Neutrophil (primary cell): ENCODE data around the gene CTNNA2.

Source experiments
- H3K27ac ChIP-seq: fragments of 200-600 bp; sonication (generic); 2 replicates; pipeline ENCODE4 v1.5.1; 2016; ENCODE audit warnings: mild to moderate bottlenecking, moderate library complexity
- H3K27me3 ChIP-seq: fragments of 200-600 bp; sonication (generic); 2 replicates; pipeline ENCODE4 v1.6.0; 2016; ENCODE audit warnings: mild to moderate bottlenecking
- H3K36me3 ChIP-seq: fragments of 200-600 bp; sonication (generic); 2 replicates; pipeline ENCODE4 v1.5.1; 2017
- H3K4me1 ChIP-seq, 2 experiments: fragments of 200-600 bp in 1 of 2; sonication (generic) in 1 of 2; 1 replicate in 1 of 2; 2 replicates in 1 of 2; pipeline versions ENCODE4 v1.5.1 to v1.6.1; 2013 to 2016; ENCODE audit warnings: low read depth in 1 of 2, low read length in 1 of 2, mild to moderate bottlenecking in 1 of 2, moderate library complexity in 1 of 2; ENCODE audit not compliant: control insufficient read depth in 1 of 2, insufficient read depth in 1 of 2
- H3K4me3 ChIP-seq, 2 experiments: fragments of 200-600 bp in 1 of 2; sonication (generic) in 1 of 2; 1 replicate in 1 of 2; 2 replicates in 1 of 2; pipeline ENCODE4 v1.5.1; 2013 to 2016; ENCODE audit warnings: low read depth in 1 of 2, low read length in 1 of 2, mild to moderate bottlenecking in 1 of 2, moderate library complexity in 1 of 2
- H3K9me3 ChIP-seq: fragments of 200-600 bp; sonication (generic); 2 replicates; pipeline ENCODE4 v1.5.1; 2016
- CTCF ChIP-seq: fragments of 200-600 bp; sonication (generic); IDR thresholded peaks from 2 replicates; pipeline ENCODE4 v1.5.1; 2016; ENCODE audit warnings: antibody characterized with exemption

CTNNA2 gene

DNA sequence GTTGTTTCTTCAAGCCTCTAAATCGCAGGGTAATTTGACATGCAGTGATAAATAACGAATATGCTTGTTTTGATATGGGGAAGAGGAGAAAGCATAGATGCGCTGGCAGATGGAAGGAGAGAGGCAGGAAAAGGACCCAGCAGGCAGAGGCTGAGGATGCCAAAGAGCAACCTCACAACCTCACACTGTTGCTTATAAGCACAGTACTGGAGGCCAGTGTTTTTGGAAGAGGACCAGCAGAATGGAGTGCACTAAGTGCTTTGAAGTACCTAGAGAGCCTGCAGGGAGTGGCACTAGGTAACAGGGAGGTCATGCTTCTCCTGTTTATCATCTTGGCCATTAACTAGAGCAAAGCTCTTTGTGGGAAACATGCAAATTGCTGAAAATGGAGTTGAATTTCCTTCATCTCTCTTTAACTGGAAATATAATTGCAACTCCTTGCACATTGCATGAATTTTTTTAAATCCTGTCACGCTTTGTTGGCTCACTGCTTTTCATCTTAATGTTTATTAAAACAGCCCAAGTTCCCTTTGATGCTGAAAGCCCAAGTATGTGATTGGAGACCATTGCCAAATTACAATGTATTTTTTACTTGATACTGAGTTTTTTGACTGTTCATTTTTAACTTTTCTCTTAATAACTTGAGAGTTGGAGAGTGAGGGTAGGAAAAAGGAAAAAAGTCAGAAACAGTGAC is 555.3 kb downstream of the CTNNA2 start:
- H3K36me3 ChIP-seq: no peaks in the 10 kb centered on the region
- no peak overlapping the region for H3K27ac ChIP-seq
- no peaks in the 10 kb centered on the region for H3K27me3 ChIP-seq
- H3K4me1 ChIP-seq: no peaks in the 10 kb centered on the region
- no peak overlapping the region for H3K4me3 ChIP-seq
- H3K9me3 ChIP-seq: no peaks in the 10 kb centered on the region
- TF ChIP-seq CTCF: no peak

- H3K36me3 ChIP-seq: no peaks in the 10 kb centered on the region
- H3K4me3 ChIP-seq: no peak overlapping the region
- H3K9me3 ChIP-seq: no peaks in the 10 kb centered on the region
- H3K27me3 ChIP-seq: no peaks in the 10 kb centered on the region
- TF ChIP-seq CTCF: no peak
- no peaks in the 10 kb centered on the region for H3K4me1 ChIP-seq
- H3K27ac ChIP-seq: no peak overlapping the region
Observed at GRCh38 chr2:80070587-80070986, 557.7 kb downstream of the CTNNA2 start.

GRCh38 chr2:80071941-80072340 is 559.1 kb downstream of the CTNNA2 start:
- H3K36me3 ChIP-seq: no peaks in the 10 kb centered on the region
- H3K27me3 ChIP-seq: no peaks in the 10 kb centered on the region
- no peak for TF ChIP-seq CTCF
- H3K4me1 ChIP-seq: no peaks in the 10 kb centered on the region
- H3K9me3 ChIP-seq: no peaks in the 10 kb centered on the region
- no peak overlapping the region for H3K4me3 ChIP-seq
- H3K27ac ChIP-seq: no peak overlapping the region

GRCh38 chr2:80073134-80073561 is 560.3 kb downstream of the CTNNA2 start:
- H3K9me3 ChIP-seq: no peaks in the 10 kb centered on the region
- no peak overlapping the region for H3K27ac ChIP-seq
- no peaks in the 10 kb centered on the region for H3K36me3 ChIP-seq
- no peak for TF ChIP-seq CTCF
- H3K4me3 ChIP-seq: no peak overlapping the region
- no peaks in the 10 kb centered on the region for H3K4me1 ChIP-seq
- no peaks in the 10 kb centered on the region for H3K27me3 ChIP-seq

GRCh38 chr2:80074321-80075070 is 561.6 kb downstream of the CTNNA2 start:
- Histone ChIP-seq H3K27ac (no peak overlapping the region), H3K27me3 (no peaks in the 10 kb centered on the region), H3K4me3 (no peak overlapping the region), H3K36me3 (no peaks in the 10 kb centered on the region), H3K4me1 (no peaks in the 10 kb centered on the region), H3K9me3 (no peaks in the 10 kb centered on the region)
- TF ChIP-seq CTCF: no peak
